ENCODE results near the gene ANXA11. TPM values are rescaled to one million over a fixed set of nuclear protein-coding genes. Genes with fewer than 3 reads are reported as not detected.
A peak's percentile ranks its signal among the peaks of the same experiment; 100 is the strongest.

ANXA11 gene
- total and polyA plus RNA-seq, 9 of the 15 experiments (the other 6 are each of a cell fraction or from before 2014, with no cell fraction given): 43.6 to 212 (median 109) TPM

DNA sequence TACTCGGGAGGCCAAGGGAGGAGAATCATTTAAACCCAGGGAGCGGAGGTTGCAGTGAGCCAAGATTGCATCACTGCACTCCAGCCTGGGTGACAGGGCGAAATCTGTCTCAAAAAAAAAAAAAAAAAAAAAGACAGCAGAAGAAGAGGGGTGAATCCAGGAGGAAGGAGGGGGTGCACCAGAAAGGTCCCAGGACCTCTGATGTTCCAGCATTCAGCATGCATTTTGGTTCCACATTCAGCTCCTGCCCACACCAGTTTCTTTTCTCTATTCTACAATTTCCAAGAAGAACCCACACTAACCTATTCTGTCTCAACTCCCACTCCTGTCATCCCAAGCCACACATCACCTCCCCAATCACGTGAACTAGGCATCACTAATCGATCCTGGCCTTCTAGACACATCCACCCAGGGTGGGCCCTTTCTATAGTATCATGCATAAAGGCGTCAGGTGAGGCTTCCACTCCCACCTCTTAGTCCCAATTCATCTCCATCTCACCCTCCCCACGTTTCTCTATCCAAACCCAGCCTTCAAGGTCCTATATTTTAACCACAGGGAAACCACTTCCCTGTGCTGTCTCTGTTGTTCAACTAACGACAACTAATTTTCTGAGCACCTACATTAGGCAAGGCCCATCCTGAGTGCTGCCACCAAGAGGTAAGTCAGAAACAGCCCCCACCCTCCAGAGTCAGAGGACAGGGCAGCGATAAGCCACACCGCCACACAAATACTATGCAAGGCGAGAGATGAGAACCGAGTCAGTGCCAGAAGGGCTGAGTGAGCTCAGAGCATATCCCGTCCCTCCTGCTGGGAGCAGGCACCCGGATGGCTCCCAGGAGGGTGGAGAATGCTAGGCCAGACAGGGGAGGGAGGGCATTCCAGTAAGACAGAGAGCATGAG lies 2.2 kb downstream of the ANXA11 start (continued):
- TF ChIP-seq, protein P1, sequence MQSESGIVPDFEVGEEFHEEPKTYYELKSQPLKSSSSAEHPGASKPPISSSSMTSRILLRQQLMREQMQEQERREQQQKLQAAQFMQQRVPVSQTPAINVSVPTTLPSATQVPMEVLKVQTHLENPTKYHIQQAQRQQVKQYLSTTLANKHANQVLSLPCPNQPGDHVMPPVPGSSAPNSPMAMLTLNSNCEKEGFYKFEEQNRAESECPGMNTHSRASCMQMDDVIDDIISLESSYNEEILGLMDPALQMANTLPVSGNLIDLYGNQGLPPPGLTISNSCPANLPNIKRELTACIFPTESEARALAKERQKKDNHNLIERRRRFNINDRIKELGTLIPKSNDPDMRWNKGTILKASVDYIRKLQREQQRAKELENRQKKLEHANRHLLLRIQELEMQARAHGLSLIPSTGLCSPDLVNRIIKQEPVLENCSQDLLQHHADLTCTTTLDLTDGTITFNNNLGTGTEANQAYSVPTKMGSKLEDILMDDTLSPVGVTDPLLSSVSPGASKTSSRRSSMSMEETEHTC (IDR thresholded peaks at IDR 0.05): peak; percentile 92
- no peak for TF ChIP-seq NCOR1 (IDR thresholded peaks at IDR 0.05)
- TF ChIP-seq ZBTB34 (CRISPR knock-in tag; IDR thresholded peaks at IDR 0.05): no peak
- peak; percentile 54 to 58 for TF ChIP-seq RAD21 (CRISPR knock-in tag; conservative IDR thresholded peaks at IDR 0.05 in 1 of 2, IDR thresholded peaks at IDR 0.05 in 1 of 2)
- TF ChIP-seq ZNF282 (CRISPR knock-in tag; IDR thresholded peaks at IDR 0.05): no peak
- TF ChIP-seq ZNF311 (CRISPR knock-in tag; IDR thresholded peaks at IDR 0.05): no peak
- TF ChIP-seq, protein P2, sequence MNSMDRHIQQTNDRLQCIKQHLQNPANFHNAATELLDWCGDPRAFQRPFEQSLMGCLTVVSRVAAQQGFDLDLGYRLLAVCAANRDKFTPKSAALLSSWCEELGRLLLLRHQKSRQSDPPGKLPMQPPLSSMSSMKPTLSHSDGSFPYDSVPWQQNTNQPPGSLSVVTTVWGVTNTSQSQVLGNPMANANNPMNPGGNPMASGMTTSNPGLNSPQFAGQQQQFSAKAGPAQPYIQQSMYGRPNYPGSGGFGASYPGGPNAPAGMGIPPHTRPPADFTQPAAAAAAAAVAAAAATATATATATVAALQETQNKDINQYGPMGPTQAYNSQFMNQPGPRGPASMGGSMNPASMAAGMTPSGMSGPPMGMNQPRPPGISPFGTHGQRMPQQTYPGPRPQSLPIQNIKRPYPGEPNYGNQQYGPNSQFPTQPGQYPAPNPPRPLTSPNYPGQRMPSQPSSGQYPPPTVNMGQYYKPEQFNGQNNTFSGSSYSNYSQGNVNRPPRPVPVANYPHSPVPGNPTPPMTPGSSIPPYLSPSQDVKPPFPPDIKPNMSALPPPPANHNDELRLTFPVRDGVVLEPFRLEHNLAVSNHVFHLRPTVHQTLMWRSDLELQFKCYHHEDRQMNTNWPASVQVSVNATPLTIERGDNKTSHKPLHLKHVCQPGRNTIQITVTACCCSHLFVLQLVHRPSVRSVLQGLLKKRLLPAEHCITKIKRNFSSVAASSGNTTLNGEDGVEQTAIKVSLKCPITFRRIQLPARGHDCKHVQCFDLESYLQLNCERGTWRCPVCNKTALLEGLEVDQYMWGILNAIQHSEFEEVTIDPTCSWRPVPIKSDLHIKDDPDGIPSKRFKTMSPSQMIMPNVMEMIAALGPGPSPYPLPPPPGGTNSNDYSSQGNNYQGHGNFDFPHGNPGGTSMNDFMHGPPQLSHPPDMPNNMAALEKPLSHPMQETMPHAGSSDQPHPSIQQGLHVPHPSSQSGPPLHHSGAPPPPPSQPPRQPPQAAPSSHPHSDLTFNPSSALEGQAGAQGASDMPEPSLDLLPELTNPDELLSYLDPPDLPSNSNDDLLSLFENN (IDR thresholded peaks at IDR 0.05; ENCODE audit: low read depth in 2 of 2, low read length in 2 of 2): peak; percentile 17 to 85; a peak in 2 of 4 replicates
- no peak for TF ChIP-seq CBFA2T3 (IDR thresholded peaks at IDR 0.05)
- TF ChIP-seq POLR2A (conservative IDR thresholded peaks at IDR 0.05): peak; percentile 37; the same call in 1 of the 2 replicates
- TF ChIP-seq RFX1 (IDR thresholded peaks at IDR 0.05): no peak
- TF ChIP-seq ZNF551 (CRISPR knock-in tag; IDR thresholded peaks at IDR 0.05): no peak
- TF ChIP-seq, protein P3, sequence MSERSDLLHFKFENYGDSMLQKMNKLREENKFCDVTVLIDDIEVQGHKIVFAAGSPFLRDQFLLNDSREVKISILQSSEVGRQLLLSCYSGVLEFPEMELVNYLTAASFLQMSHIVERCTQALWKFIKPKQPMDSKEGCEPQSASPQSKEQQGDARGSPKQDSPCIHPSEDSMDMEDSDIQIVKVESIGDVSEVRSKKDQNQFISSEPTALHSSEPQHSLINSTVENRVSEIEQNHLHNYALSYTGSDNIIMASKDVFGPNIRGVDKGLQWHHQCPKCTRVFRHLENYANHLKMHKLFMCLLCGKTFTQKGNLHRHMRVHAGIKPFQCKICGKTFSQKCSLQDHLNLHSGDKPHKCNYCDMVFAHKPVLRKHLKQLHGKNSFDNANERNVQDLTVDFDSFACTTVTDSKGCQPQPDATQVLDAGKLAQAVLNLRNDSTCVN (CRISPR knock-in tag; IDR thresholded peaks at IDR 0.05): no peak; the same call in 1 of the 2 replicates
- TF ChIP-seq HOXB6 (CRISPR knock-in tag; IDR thresholded peaks at IDR 0.05; ENCODE audit: borderline replicate concordance): no peak; the same call in 1 of the 2 replicates
- TF ChIP-seq ZNF764 (CRISPR knock-in tag; IDR thresholded peaks at IDR 0.05; ENCODE audit: low read depth): no peak
- TF ChIP-seq SOX6 (IDR thresholded peaks at IDR 0.05): peak; percentile 57; the same call in 1 of the 2 replicates
- peak in 1 of 2 experiments; percentile 94; a peak in 2 of 4 replicates for TF ChIP-seq UBTF (IDR thresholded peaks at IDR 0.05; ENCODE audit: borderline replicate concordance in 1 of 2, low read depth in 2 of 2, low read length in 2 of 2)
- no peak for TF ChIP-seq CBX2 (IDR thresholded peaks at IDR 0.05; ENCODE audit: insufficient read depth, low read length, poor library complexity, severe bottlenecking)

All from K562 (cell line).